Measurements from ENCODE around the gene MSI1.

- TF ChIP-seq CTCF (IDR thresholded peaks at IDR 0.05; ENCODE audit: insufficient read depth, low read length, poor library complexity, severe bottlenecking) (no peak), EZH2phosphoT487 (conservative IDR thresholded peaks at IDR 0.05; ENCODE audit: low read length) (no peak)
Observed at GRCh38 chr12:120366341-120366705, 2.6 kb downstream of the MSI1 start.

Measured in SU-DHL-6 (cell line).